IPS-20b (cell line): ENCODE measurements around the gene KDM4D.

Experiments used
- H3K27ac ChIP-seq: one replicate; pipeline ENCODE4 v1.5.1; 2013; ENCODE audit warnings: low read length
- H3K27me3 ChIP-seq: 2 replicates; pipeline ENCODE4 v1.6.1; 2013; ENCODE audit warnings: mild to moderate bottlenecking, low read length, inconsistent platforms; ENCODE audit not compliant: insufficient read depth
- H3K36me3 ChIP-seq: 2 replicates; pipeline ENCODE4 v1.6.1; 2013; ENCODE audit warnings: low read depth, mild to moderate bottlenecking, inconsistent platforms, low read length, moderate library complexity; ENCODE audit not compliant: insufficient read depth
- H3K4me1 ChIP-seq: 2 replicates; pipeline ENCODE4 v1.6.1; 2013; ENCODE audit warnings: mild to moderate bottlenecking, control low read depth, inconsistent platforms, low read length, moderate library complexity; ENCODE audit not compliant: insufficient read depth
- H3K4me3 ChIP-seq: 2 replicates; pipeline ENCODE4 v1.5.1; 2013; ENCODE audit warnings: mild to moderate bottlenecking, low read length, inconsistent platforms
- H3K9ac ChIP-seq: 2 replicates; pipeline ENCODE4 v1.6.1; 2013; ENCODE audit warnings: low read depth, mild to moderate bottlenecking, inconsistent platforms, low read length, moderate library complexity
- H3K9me3 ChIP-seq: 2 replicates; pipeline ENCODE4 v1.6.1; 2013; ENCODE audit warnings: mild to moderate bottlenecking, low read depth, low read length, inconsistent platforms; ENCODE audit not compliant: insufficient read depth

KDM4D gene

DNA sequence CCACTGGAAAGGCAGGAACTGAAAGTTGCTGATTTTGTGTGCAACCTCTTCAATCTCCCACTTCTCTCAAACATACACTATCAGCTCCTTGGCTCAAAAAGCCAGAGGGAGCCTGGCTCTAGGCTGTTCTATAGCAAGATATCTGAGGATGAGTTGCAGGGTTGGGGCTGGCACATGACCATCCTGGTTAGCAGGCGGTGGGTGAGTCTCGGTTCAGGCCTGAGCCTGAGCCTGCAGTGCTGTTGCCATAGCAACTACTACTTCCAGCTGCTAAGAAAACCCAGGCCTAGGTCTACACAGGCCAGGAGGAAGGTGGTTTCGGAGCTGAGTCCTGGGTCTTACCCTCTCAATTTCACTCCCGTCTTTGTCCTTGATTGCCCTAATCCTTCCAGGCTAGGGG, 39.1 kb upstream of the KDM4D start:
- Histone ChIP-seq H3K9ac (no peak overlapping the region), H3K36me3 (no peaks in the 10 kb centered on the region), H3K27ac (no peak overlapping the region), H3K4me1 (peaks cover 13% of the 10 kb centered on the region; the same call in 1 of the 2 replicates), H3K4me3 (no peak overlapping the region), H3K9me3 (no peaks in the 10 kb centered on the region), H3K27me3 (no peaks in the 10 kb centered on the region)

DNA sequence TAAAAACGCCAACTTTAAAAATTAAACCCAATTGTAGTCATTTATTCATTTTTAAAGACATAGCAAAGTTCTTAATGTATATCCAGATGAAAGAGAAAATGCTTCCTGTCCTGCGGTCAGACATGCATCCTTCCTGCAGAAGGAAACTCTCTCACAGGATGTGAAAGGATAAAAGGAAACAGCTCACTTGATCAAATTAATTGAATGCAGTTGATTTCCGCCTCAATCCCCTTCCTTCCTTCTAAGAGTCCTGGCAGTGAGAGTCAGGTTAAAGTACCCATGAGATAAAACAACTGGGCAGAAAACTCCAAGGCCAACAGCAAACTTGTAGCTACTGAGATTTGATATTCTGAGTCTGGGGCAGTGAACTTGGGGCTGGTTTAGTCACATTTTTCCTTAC, 38.7 kb upstream of the KDM4D start:
- H3K4me3 ChIP-seq = no peak overlapping the region

DNA sequence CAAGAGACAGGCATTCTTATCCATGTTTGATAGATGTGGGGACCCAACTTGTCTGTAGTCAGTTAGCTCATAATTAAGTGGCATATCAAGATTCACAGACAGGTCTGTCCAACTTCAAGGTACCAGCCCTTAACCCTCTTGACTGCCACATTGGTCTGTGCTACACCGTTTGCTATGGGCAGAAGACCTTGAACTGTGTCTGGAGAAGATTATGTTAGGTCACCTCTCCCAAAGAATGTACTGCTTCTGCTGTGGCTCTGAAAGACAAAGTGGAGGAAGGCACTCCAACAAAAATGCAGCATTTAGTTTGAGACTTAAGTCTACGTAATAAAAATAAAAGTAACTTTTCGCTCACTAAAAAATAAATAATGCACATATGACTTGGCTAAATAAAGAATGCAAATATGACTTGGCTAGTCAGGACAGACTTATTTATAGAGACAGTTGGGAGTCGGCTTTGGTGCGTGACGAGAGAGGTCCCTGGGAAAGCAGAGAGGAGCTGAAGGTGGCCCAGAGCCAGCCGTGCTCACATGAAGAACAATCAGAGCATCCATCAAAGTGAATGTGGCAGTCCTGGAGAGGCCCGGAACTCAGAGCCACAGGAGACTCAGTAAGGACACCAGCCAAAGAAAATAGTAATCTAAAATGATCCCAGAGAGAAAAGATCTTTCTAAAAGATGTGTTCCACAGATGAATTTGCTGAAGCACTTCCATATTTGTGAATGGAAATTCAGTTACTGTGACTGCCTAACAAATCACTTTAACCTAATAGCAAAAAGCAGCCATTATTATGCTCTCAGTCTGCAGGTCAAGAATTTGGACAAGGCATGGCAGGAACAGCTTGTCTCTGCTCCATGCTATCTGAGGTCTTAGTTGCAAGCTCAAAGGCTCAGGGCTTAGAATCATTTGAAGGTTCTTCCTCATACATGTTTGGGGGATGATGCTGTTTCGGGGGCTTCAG, 35.1 kb upstream of the KDM4D start:
- H3K36me3 ChIP-seq = no peaks in the 10 kb centered on the region
- no peak overlapping the region for H3K9ac ChIP-seq
- H3K4me1 ChIP-seq = peaks cover 16% of the 10 kb centered on the region; the same call in 1 of the 2 replicates
- H3K27ac ChIP-seq = no peak overlapping the region
- no peak overlapping the region for H3K4me3 ChIP-seq
- H3K27me3 ChIP-seq = no peaks in the 10 kb centered on the region
- H3K9me3 ChIP-seq = no peaks in the 10 kb centered on the region

More for the DNA sequence above, 38.7 kb upstream of the KDM4D start:
- no peak overlapping the region for H3K27ac ChIP-seq
- H3K27me3 ChIP-seq = no peaks in the 10 kb centered on the region
- H3K9ac ChIP-seq = no peak overlapping the region
- H3K4me1 ChIP-seq = peaks cover 13% of the 10 kb centered on the region; the same call in 1 of the 2 replicates
- no peaks in the 10 kb centered on the region for H3K36me3 ChIP-seq
- no peaks in the 10 kb centered on the region for H3K9me3 ChIP-seq

DNA sequence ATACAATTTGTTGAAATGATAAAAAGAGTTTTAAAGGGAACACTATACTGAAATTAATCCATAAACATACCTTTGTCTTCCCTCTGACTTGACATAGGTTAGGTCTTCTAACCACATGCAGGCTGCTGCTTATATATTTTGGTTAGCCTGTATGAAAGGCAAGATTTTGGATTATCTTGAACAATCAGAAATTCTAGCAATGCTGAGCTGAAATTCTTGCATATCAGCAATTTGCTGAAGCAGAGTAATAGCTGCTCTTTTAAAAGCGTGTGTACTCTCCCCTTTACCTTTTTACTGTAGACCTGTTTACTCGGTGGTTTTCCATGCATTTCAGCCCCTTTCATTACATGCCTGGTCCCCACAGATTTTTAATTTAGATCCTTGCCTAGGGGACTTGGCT, 34.2 kb upstream of the KDM4D start:
- Histone ChIP-seq H3K36me3 (no peaks in the 10 kb centered on the region), H3K27me3 (no peaks in the 10 kb centered on the region), H3K27ac (no peak overlapping the region), H3K9ac (no peak overlapping the region), H3K4me3 (no peak overlapping the region), H3K9me3 (no peaks in the 10 kb centered on the region), H3K4me1 (peaks cover 13% of the 10 kb centered on the region; the same call in 1 of the 2 replicates)

DNA sequence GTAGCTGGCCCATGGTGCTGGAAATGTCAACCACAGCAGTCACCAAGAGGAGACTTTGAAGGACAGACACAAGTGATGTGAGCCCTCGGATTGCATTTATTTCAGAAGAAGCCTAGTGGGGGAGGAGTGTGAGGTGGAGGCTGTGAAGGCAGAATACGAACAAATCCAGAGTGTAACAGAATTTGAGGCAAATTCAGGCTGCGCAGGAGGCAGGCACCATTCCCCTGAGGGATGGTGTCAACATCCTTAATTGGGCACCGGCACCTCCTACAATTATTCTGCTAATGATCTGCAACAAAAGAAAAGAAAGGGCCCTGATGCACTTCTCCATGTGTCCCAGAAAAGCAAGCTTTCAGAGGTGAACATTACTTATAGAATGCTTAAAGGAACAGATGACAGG, 32.4 kb upstream of the KDM4D start:
- no peak overlapping the region for H3K4me3 ChIP-seq
- no peaks in the 10 kb centered on the region for H3K27me3 ChIP-seq
- no peaks in the 10 kb centered on the region for H3K9me3 ChIP-seq
- no peak overlapping the region for H3K27ac ChIP-seq
- H3K4me1 ChIP-seq = 0 out of 2 replicates have a peak, but pooled peaks cover 3% of the 10 kb centered on the region
- H3K9ac ChIP-seq = no peak overlapping the region
- no peaks in the 10 kb centered on the region for H3K36me3 ChIP-seq

DNA sequence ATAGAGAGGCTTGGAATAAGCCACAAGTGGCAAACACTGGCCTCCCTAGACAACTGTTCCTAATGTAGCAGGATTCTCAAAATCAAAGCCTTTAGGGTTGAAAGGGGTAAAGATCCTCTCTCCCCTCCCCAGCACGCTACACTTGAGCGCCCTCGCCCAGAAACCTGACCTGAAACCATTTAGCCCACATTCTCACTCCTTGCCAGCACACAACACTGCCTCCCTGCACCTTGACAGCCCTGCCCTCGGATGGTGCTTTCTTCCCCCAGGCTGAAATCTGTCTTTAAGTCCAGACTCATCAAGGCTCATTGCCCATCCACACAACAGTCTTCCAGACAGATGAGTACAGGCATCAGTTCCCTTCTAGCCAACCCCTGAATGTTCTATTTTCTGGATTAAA, 26.7 kb upstream of the KDM4D start:
- H3K36me3 ChIP-seq = no peaks in the 10 kb centered on the region
- H3K9ac ChIP-seq = no peak overlapping the region
- H3K27ac ChIP-seq = no peak overlapping the region
- H3K4me1 ChIP-seq = no peaks in the 10 kb centered on the region
- H3K27me3 ChIP-seq = no peaks in the 10 kb centered on the region; the same call in 1 of the 2 replicates
- H3K4me3 ChIP-seq = no peak overlapping the region
- no peaks in the 10 kb centered on the region for H3K9me3 ChIP-seq

DNA sequence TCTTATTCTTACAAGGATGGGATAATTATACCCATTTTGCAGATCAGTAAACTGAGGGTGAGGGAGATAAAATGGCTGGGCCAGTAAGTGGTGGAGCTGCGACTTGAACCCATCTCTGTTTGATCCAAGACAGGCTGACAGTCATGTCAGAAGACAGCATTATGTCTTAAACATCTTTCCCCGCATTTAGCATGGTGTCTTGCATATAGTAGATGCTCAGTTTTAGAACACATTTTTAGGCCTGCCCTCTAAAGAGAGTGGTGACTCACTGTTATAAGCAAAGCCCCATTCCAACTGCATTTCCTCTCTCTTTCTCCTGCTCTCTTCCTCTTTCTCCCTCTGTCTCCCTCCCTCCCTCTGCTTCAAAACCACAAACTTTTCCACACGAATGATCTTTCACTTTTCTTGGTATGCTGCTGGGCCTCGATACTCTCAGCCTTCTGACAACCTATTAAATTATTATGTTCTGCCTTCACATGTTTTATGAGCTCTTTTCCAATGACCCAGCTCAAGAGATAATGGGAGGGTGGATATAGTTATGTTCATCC, 25.4 kb upstream of the KDM4D start:
- Histone ChIP-seq H3K27me3 (no peaks in the 10 kb centered on the region; the same call in 1 of the 2 replicates), H3K4me3 (no peak overlapping the region), H3K4me1 (no peaks in the 10 kb centered on the region), H3K36me3 (no peaks in the 10 kb centered on the region), H3K9ac (no peak overlapping the region), H3K27ac (no peak overlapping the region), H3K9me3 (no peaks in the 10 kb centered on the region)

DNA sequence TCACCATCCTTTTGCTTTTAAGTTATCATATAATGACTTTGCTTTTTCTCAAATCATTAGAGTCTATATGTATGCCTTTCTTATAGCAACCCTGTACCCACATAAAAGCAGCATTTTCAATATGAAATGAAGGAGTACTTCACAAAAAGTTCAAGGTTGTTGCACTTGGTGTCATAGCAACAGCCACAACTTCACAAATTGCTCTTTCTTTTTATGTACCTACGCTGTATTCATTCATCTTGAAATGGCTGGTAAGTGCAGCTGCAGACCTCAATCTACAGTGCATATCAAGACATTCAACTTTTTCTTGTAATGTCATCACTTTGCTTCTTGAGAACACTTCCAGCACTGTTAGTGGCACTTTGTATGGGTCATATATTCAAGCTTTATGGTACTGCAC, 18.8 kb upstream of the KDM4D start:
- Histone ChIP-seq H3K4me1 (no peaks in the 10 kb centered on the region), H3K27me3 (no peaks in the 10 kb centered on the region), H3K4me3 (no peak overlapping the region), H3K36me3 (peaks cover under 1% of the 10 kb centered on the region; the same call in 1 of the 2 replicates), H3K9ac (no peak overlapping the region), H3K9me3 (no peaks in the 10 kb centered on the region), H3K27ac (no peak overlapping the region)

DNA sequence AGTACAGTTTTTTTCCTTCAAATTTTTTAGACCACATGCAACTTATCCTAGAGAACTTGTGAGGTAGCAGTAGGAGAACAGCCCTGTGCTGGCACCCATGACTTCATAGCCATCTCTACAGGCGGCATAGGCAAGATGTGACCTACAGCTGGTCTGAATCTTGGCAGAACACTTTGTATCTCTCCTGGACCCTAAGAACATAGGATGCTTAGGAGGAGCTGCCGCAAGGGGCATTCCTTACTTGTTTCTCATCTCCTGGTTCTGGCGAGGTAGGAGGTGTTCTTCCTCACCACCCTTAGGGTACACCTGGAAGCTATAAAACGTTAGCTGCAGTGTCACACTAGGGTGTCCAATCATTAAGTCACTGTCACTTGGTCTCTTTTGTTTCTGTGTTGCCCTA, 16.5 kb upstream of the KDM4D start:
- H3K36me3 ChIP-seq = peaks cover 19% of the 10 kb centered on the region
- no peaks in the 10 kb centered on the region for H3K4me1 ChIP-seq
- H3K4me3 ChIP-seq = no peak overlapping the region
- no peaks in the 10 kb centered on the region for H3K9me3 ChIP-seq
- no peak overlapping the region for H3K27ac ChIP-seq
- H3K9ac ChIP-seq = no peak overlapping the region
- no peaks in the 10 kb centered on the region for H3K27me3 ChIP-seq

DNA sequence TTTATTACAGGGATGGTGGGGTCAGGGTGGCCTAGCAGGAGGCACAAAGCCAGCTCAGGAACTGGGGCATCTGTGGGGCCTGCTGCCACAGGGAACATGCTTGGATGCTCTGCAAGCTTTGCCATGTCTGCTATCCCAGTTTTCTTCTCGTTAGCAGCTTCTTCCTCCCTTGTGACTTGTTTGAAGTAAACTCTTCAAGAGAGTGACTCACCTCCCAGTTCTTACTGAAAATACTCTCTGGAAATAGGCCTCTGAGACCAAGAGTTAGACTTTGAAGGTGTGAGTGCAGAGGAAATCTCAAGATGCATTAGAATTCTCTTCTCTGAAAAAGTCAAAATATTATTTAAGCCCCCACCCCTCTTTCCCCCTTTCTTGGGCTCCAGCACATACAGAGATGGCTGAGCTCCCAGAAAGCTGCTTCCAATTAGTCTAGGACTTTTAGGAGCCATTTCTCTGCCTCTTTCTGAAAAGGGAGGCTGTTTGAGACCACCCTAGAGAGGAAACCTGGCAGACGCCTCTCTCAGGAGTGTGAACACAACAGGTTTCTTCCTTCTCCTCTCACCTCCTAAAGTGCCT, 15.3 kb upstream of the KDM4D start:
- Histone ChIP-seq H3K4me1 (no peaks in the 10 kb centered on the region), H3K9ac (no peak overlapping the region), H3K4me3 (no peak overlapping the region), H3K27me3 (no peaks in the 10 kb centered on the region), H3K36me3 (peaks cover 32% of the 10 kb centered on the region), H3K27ac (no peak overlapping the region), H3K9me3 (no peaks in the 10 kb centered on the region)

DNA sequence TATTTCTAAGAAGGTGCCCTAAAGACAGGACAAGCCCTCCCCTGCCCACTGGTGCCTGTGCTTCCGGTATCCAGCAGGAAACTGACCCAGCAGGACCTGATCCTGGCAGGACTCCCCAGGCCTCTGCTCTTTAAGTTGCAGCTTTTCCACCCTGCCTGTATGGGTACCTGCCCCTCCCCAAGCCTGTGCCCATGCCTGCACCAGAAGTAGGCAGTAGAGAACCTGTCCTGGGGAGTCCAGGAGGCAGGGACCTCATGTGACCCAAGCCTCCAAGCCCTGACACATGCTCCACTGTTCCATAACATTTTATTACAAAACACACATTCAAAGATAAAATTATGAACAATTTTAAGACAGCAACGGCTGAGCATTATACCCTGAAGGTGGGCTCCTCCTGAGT, 14.3 kb upstream of the KDM4D start:
- Histone ChIP-seq H3K9me3 (no peaks in the 10 kb centered on the region), H3K36me3 (peaks cover 42% of the 10 kb centered on the region), H3K4me3 (no peak overlapping the region), H3K27me3 (no peaks in the 10 kb centered on the region), H3K27ac (no peak overlapping the region), H3K9ac (no peak overlapping the region), H3K4me1 (no peaks in the 10 kb centered on the region)

DNA sequence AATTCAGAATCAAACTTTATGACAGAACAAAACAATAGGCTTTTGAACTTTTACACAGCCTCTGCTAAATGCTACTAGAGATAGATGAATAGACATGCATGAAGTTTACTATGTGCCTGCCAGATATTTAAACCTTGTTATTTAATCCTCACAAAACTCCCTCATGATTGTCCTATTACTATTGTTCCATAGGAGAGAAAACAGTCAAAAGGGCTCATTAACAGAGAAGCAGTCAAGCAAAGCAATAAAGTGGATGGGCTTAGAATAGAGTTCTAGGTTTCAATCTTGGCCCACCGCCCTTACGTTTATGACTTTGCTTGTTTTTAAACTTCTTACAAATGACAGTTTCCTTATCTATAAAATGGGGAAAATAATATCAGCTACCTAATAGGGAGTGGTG, 13.0 kb upstream of the KDM4D start:
- H3K27ac ChIP-seq = no peak overlapping the region
- no peaks in the 10 kb centered on the region for H3K27me3 ChIP-seq
- peaks cover 55% of the 10 kb centered on the region for H3K36me3 ChIP-seq
- no peak overlapping the region for H3K4me3 ChIP-seq
- no peaks in the 10 kb centered on the region for H3K4me1 ChIP-seq
- H3K9ac ChIP-seq = no peak overlapping the region
- no peaks in the 10 kb centered on the region for H3K9me3 ChIP-seq
